Stimulated activated CD8-positive, alpha-beta memory T cell treated with anti-CD3 and anti-CD28 coated beads, Interleukin-7, amount 100 ng/mL, for 48 hours (primary cell): ENCODE measurements around the gene CDKN1C.

Experiments
- DNase-seq, 2 donors: peaks; one replicate each; pipeline ENCODE4 v3.0.0-alpha.2; 2020; ENCODE audit warnings: low read depth in 1 of 2; ENCODE audit errors: extremely low read depth in 1 of 2

The CDKN1C gene

GRCh38 chr11:2923446-2924375 lies 38.1 kb upstream of the CDKN1C start:
- no peak for DNase-seq

GRCh38 chr11:2922655-2923054 lies 37.1 kb upstream of the CDKN1C start:
- no peak for DNase-seq

GRCh38 chr11:2921742-2922493 lies 36.3 kb upstream of the CDKN1C start:
- no peak for DNase-seq

GRCh38 chr11:2921261-2921660 lies 35.7 kb upstream of the CDKN1C start:
- no peak for DNase-seq

GRCh38 chr11:2920343-2920742 lies 34.8 kb upstream of the CDKN1C start:
- no peak for DNase-seq

DNA sequence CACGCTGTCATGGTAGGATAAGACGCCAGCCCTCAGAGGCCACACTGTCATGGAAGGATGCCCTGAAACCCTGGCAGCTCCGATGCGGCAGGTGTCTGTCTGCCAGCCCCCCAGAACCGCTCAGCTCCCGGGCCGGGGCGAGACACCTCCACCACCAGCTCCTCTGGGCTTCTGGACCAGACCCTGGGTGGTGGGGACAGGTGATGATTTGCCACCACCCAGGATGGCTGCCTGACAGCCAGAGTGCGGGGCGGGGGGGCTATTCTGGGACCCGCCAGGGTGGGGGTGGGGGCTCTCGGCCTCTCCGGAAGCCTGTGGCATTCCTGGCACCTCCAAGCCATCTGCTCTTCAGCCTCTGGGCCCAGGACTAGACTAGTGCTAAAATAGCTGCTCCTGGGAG lies 34.3 kb upstream of the CDKN1C start:
- DNase-seq: no peak

- DNase-seq: no peak
Measured at GRCh38 chr11:2919188-2919587, 33.6 kb upstream of the CDKN1C start.

- no peak for DNase-seq
Measured at GRCh38 chr11:2917842-2918490, 32.4 kb upstream of the CDKN1C start.

GRCh38 chr11:2916892-2917645 lies 31.5 kb upstream of the CDKN1C start:
- no peak for DNase-seq

DNA sequence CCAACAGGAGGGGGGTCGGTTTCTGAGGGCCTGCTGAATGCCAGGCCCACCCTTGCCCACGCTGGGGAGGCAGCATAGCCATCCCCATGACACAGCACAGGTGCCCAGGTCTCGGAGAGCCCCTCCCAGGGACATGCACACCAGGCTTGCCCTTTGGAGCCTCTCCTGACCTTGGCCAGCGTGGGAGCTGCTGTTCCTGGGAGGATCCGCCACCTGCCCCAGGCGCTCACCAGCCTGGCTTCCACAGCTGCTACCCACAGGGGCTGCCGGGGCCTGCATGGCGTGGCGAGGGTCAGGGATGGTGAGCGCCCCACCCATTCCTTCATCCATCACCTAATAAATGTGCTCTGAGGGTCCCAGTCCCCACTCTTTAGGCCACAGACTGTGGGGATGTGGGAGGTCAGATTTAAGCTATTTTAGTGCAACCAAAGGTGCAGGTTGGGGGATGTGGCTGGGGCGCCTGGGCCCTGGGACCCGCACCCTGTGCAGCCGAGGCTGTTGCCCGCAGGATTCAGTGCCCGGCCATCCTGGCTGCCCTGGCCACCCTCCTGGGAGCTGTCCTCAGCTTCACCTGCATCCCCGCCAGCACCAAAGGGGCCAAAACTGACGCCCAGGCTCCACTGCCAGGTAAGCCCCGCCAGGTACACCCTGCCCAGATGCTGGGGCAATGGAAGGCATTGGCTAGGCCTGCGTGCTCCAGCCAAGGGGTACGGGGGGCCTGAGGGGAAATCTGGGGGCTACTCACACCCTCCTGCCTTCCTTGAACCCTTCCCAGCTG lies 30.7 kb upstream of the CDKN1C start:
- no peak for DNase-seq

GRCh38 chr11:2915473-2915872 lies 29.9 kb upstream of the CDKN1C start:
- DNase-seq: no peak

DNA sequence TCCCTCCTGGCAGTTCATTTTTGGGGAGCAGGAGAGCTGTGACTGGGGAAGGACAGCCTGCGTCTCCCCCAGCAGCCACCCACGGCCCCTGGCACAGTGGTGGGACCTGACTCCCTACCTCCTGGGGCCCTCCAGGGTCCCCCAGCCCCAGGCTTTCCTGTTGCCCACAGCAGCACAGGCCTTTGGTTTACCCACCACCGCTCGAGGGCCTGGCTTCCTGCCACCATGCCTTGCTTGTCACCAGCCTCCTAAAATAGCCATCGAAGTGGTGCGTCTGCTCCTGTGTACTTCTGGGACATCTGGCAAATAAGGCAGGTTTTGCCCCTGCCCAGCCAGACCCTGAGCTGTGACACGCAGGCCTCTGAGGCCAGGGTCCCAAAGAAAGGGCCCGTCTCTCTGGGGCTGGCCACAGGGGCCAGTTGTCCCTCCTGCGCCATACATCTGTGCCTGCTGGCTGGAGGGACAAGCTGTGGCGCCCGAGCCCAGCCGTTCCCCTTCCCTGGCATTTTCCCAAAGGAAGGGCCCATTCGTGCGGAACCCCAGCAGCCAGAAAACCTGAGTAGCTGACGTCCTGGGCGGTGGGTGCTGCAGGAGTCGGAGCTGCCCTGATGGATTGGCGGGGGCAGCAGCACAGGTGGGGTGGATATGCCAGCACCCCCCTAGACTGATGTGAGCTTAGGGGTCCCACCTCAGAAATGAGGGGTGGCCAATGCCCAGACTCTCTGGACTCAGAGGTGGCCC lies 29.1 kb upstream of the CDKN1C start:
- no peak for DNase-seq

DNA sequence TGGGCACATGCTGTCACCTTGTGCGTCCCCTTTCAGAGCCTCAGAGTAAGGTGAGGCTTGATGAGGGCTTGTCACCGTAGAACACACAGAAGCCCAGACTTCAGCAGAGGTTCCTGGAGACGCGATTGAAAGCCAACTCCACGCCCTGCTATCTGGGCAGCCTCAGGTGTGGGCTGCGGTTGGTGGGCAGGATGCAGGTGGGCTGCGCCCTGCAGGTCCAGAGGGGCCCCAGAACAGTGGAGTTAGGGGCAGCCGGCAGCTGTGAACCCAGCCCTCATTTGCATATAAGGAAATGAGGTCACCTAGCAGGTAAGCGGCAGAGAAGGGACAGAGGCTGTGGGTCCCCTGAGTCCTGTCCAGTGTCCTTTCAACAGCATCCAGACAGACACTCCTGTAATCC lies 28.2 kb upstream of the CDKN1C start:
- no peak for DNase-seq

DNA sequence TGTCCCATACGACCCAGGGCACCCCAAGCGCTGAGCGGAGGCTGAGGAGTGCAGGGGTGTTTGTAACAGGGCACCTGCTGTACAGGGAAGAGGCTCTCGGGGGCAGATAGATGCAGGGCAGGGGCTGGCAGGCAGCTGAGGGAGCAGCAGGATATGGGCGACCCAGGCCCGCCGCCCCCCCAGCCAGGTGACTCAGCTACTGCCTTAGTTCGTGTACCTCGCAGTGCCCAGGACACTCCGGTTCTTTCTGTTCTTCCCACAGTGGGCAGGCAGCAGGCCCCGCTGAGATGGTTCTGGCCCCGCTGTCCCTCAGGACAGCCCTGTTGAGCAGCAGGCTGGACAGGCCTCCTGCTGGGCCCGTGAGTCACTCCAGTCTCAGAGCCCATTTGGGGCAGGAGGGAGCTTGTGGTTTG lies 27.4 kb upstream of the CDKN1C start:
- DNase-seq: no peak

- DNase-seq: no peak
Measured at GRCh38 chr11:2912498-2912897, 26.9 kb upstream of the CDKN1C start.

GRCh38 chr11:2911785-2912391 lies 26.3 kb upstream of the CDKN1C start:
- DNase-seq: no peak

DNA sequence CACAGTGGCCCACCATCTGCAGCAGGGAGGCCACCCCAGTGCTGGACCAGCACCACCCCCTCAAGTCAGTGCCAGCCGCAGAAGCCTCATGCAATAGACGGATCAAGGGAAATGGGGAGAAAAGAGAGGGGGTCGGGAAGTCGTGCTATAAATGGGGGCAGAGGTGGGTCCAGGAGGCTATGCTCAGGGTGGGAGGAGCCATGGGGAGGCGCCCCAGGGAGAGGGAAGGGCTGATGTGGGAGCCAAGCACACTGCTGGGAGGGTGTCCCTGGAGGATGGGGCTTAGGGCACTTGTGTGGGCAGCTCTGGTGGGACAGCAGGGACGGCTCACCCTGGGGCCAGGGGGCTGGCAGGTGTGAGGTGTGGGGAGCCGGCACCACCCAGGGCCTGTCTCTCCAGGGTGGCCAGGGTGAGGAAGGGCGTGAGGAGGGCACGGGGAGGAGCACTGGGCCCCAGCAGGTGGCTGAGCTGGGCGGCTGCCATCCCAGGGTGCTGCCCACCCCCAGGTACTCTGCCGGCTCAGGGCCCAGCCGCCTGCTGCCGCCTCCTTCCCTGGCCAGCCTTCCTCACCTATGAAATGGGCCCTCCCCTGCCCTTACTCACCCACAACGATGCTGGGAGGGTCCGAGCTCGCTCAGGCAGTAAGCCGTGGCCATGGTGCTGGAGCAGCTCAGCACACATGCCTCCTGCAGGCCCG lies 25.7 kb upstream of the CDKN1C start:
- DNase-seq: no peak

GRCh38 chr11:2910401-2910955 lies 24.9 kb upstream of the CDKN1C start:
- DNase-seq: no peak
